K562 (cell line): Measurements from ENCODE around the gene SLAMF9. TPM values are rescaled to one million over a fixed set of nuclear protein-coding genes. Genes with fewer than 3 reads are reported as not detected.

Source experiments
- ATF7 ChIP-seq: fragments of 450-650 bp; IDR thresholded peaks from 2 replicates; pipeline ENCODE4 v1.7.1; 2014; ENCODE audit warnings: mild to moderate bottlenecking, moderate library complexity
- CHD1 ChIP-seq: fragments of 200-600 bp; sonication (generic); IDR thresholded peaks from one replicate; pipeline ENCODE4 v1.6.1; 2012; ENCODE audit warnings: mild to moderate bottlenecking, moderate library complexity, low read length, inconsistent platforms
- CREM ChIP-seq: IDR thresholded peaks from 2 replicates; pipeline ENCODE4 v1.6.1; 2014; ENCODE audit warnings: antibody characterized with exemption, low read depth
- EP300 ChIP-seq: IDR thresholded peaks from 2 replicates; pipeline ENCODE4 v1.6.1; 2012; ENCODE audit warnings: low read length, improper control_type of control experiment
- GTF2B ChIP-seq: IDR thresholded peaks from 2 replicates; pipeline ENCODE4 v1.6.1; 2011; ENCODE audit not compliant: insufficient read length; ENCODE audit errors: extremely low read depth
- GTF2E2 ChIP-seq: fragments of 200-800 bp; sonication (Bioruptor generic); IDR thresholded peaks from 2 replicates; pipeline ENCODE4 v1.6.1; 2016; ENCODE audit warnings: missing genetic modification characterization, missing compliant biosample characterization
- JUND ChIP-seq, 2 experiments: IDR thresholded peaks; 2 replicates in 1 of 2; 3 replicates in 1 of 2; pipeline ENCODE4 v1.6.1; 2011; ENCODE audit warnings: borderline replicate concordance in 2 of 2, low read depth in 2 of 2, low read length in 2 of 2, improper control_type of control experiment in 1 of 2, missing biosample characterization in 1 of 2, missing genetic modification characterization in 1 of 2, missing genetic modification reagents in 1 of 2
- MAX ChIP-seq: sonication (generic); formaldehyde crosslinking; IDR thresholded peaks from 2 replicates; pipeline ENCODE4 v1.9.0; 2022; ENCODE audit warnings: mild to moderate bottlenecking, missing genetic modification reagents
- NEUROD1 ChIP-seq: fragments of 150-350 bp; IDR thresholded peaks from 2 replicates; pipeline ENCODE4 v1.6.1; 2014; ENCODE audit warnings: borderline replicate concordance, low read length, low read depth; ENCODE audit not compliant: partially characterized antibody
- NKRF ChIP-seq: fragments of 450-650 bp; IDR thresholded peaks from 2 replicates; pipeline ENCODE4 v1.6.1; 2016; ENCODE audit warnings: borderline replicate concordance
- PCBP2 ChIP-seq: fragments of 200-400 bp; formaldehyde crosslinking; IDR thresholded peaks from 2 replicates; pipeline ENCODE4 v1.6.1; 2018; ENCODE audit warnings: low read length, low read depth, mild to moderate bottlenecking, moderate library complexity; ENCODE audit not compliant: poor library complexity, severe bottlenecking
- RFX1 ChIP-seq: fragments of 450-650 bp; IDR thresholded peaks from 2 replicates; pipeline ENCODE4 v1.6.1; 2016; ENCODE audit warnings: mild to moderate bottlenecking, moderate library complexity
- SMARCE1 ChIP-seq: fragments of 450-650 bp; IDR thresholded peaks from 2 replicates; pipeline ENCODE4 v1.7.1; 2016; ENCODE audit warnings: mild to moderate bottlenecking
- TRIM28 ChIP-seq: fragments of 450-650 bp; IDR thresholded peaks from 2 replicates; pipeline ENCODE4 v1.6.1; 2017
- ZFX ChIP-seq: sonication (generic); formaldehyde crosslinking; IDR thresholded peaks from 2 replicates; pipeline ENCODE4 v1.8.0; 2022; ENCODE audit warnings: mild to moderate bottlenecking, missing genetic modification reagents, moderate library complexity
- ZNF143 ChIP-seq: sonication (generic); formaldehyde crosslinking; IDR thresholded peaks from 2 replicates; pipeline ENCODE4 v1.9.0; 2022; ENCODE audit warnings: mild to moderate bottlenecking, missing genetic modification reagents
- ZNF232 ChIP-seq: sonication (generic); formaldehyde crosslinking; IDR thresholded peaks from 2 replicates; pipeline ENCODE4 v1.8.0; 2022; ENCODE audit warnings: mild to moderate bottlenecking, missing genetic modification reagents
- ZNF431 ChIP-seq: sonication (generic); formaldehyde crosslinking; IDR thresholded peaks from 2 replicates; pipeline ENCODE4 v1.8.0; 2022; ENCODE audit warnings: mild to moderate bottlenecking, missing genetic modification reagents
- ZNF551 ChIP-seq: fragments of 250-450 bp; sonication (Bioruptor Pico); IDR thresholded peaks from 2 replicates; pipeline ENCODE4 v1.5.0; 2021; ENCODE audit warnings: mild to moderate bottlenecking, moderate library complexity
- polyA plus RNA-seq, 8 experiments: library from polyadenylated mRNA; depleted of rRNA in 4 of 8; stranded (reverse) in 5 of 8; unstranded in 3 of 8; fragments of >200 nt; fragmentation: Nextera tagmentation in 2 of 8; fragmentation: Illumina TruSeq in 1 of 8; extraction: Ambion mirVana in 2 of 8; extraction: Trizol in 1 of 8; gene quantifications; 2 replicates each; pipeline versions ENCODE4 v1.2.1 to v1.2.3, GENCODE V29; 2011 to 2014; ENCODE audit warnings: inconsistent platforms in 1 of 8, missing spikeins in 1 of 8
- total RNA-seq, 7 experiments: library from RNA; depleted of rRNA in 6 of 7; stranded (reverse); fragments of >200 nt in 6 of 7; fragmentation: Illumina TruSeq in 2 of 7; extraction: Trizol in 2 of 7; gene quantifications; 2 replicates each; pipeline versions ENCODE4 v1.2.1 to v1.2.3, GENCODE V29; 2011 to 2021; ENCODE audit warnings: low replicate concordance in 1 of 7
- TF ChIP-seq, protein P1 (sequence below), 2 experiments: IDR thresholded peaks; 2 replicates each; pipeline ENCODE4 v1.6.1; 2011; ENCODE audit warnings: borderline replicate concordance in 1 of 2, control low read depth in 1 of 2, low read depth in 1 of 2, low read length in 1 of 2, mild to moderate bottlenecking in 1 of 2, mixed read lengths in 1 of 2, moderate library complexity in 1 of 2; ENCODE audit not compliant: insufficient read depth in 1 of 2, insufficient read length in 1 of 2, poor library complexity in 1 of 2, severe bottlenecking in 1 of 2; ENCODE audit errors: extremely low read depth in 1 of 2

SLAMF9 gene
- total and polyA plus RNA-seq, 9 of the 15 experiments (the other 6 are each of a cell fraction or from before 2014, with no cell fraction given) = 0.13 to 0.21 TPM; not detected in 7

DNA sequence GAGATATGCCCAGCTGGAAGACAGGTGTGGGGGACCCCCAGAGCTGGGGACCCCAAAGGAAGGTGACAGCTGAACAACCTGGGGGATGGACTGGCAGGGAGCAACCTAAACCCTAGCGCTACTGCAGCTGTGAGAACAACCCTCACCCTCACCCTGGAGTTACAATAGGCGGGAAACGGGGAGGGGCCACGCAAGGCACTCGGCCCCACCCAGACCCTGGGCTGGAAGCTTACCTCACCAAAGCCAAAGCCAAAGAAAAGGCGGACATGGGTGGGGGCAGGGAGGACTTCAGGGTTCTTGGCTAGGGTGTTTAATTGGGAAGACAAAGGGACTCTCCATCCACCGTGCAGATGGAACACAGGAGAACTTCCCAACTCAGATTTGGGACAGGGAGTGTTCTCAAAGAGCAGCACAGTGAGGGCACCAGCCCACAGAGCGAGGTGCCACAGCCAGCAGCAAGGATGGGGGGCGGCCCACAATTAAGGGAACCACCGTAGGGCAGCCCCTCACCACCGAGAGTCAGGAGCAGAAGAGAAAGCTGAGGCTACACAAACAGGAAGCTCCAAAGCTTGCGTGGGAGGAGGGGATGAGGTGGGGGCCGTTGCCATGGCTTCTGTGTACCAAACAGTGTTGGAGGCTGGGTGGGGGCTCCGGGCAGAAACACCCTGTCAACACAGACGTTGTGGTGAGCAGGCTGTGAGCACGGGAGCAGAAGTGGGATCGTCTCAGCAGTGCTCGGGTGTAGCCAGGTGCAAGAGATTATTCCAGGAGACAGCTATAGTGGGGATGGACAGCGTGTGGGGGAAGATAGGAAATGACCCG is 30.6 kb downstream of the SLAMF9 start (continued):
- TF ChIP-seq NKRF = peak; percentile 53; the same call in 1 of the 2 replicates
- peak; percentile 68 for TF ChIP-seq ATF7
- no peak; the same call in 1 of the 2 replicates for TF ChIP-seq ZNF431 (CRISPR knock-in tag)
- TF ChIP-seq SMARCE1 = peak; percentile 69
- no peak for TF ChIP-seq PCBP2
- peak; percentile 48 for TF ChIP-seq MAX (CRISPR knock-in tag)
- TF ChIP-seq ZNF143 (CRISPR knock-in tag) = 0 out of 2 replicates have a peak, but pooled peaks have one; percentile 54
- peak; percentile 69 for TF ChIP-seq CREM
- TF ChIP-seq ZFX = peak; percentile 58
- peak; percentile 57; the same call in 1 of the 2 replicates for TF ChIP-seq JUND (IDR thresholded peaks at IDR 0.05; ENCODE audit: borderline replicate concordance, low read depth, low read length)
- TF ChIP-seq JUND (tag; IDR thresholded peaks at IDR 0.05; ENCODE audit: borderline replicate concordance, low read depth, low read length) = peak; percentile 55; the same call in 1 of the 3 replicates
- no peak for TF ChIP-seq GTF2B
- TF ChIP-seq NEUROD1 = peak; percentile 89
- peak; percentile 36 for TF ChIP-seq CHD1
- TF ChIP-seq ZNF551 = no peak
- 0 out of 2 replicates have a peak, but pooled peaks have one; percentile 56 for TF ChIP-seq TRIM28
- TF ChIP-seq EP300 = peak; percentile 30; the same call in 1 of the 2 replicates
- TF ChIP-seq, protein P1, sequence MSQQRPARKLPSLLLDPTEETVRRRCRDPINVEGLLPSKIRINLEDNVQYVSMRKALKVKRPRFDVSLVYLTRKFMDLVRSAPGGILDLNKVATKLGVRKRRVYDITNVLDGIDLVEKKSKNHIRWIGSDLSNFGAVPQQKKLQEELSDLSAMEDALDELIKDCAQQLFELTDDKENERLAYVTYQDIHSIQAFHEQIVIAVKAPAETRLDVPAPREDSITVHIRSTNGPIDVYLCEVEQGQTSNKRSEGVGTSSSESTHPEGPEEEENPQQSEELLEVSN (IDR thresholded peaks at IDR 0.05; ENCODE audit: borderline replicate concordance in 1 of 2, extremely low read depth in 1 of 2, insufficient read depth in 1 of 2, insufficient read length in 1 of 2, low read depth in 1 of 2, low read length in 1 of 2, poor library complexity in 1 of 2, severe bottlenecking in 1 of 2) = peak in 1 of 2 experiments; percentile 57
- peak; percentile 95 for TF ChIP-seq RFX1
- 0 out of 2 replicates have a peak, but pooled peaks have one; percentile 48 for TF ChIP-seq ZNF232
- TF ChIP-seq GTF2E2 = 0 out of 2 replicates have a peak, but pooled peaks have one; percentile 51
